Thyroid gland (tissue), 4 donors: ENCODE measurements around the gene SMKR1.

Experiments used
- POLR2A ChIP-seq, 2 donors: fragments of 450-650 bp; IDR thresholded peaks; one replicate each; pipeline ENCODE4 v1.6.1; 2017; ENCODE audit warnings: antibody characterized with exemption in 2 of 2, mild to moderate bottlenecking in 2 of 2, moderate library complexity in 1 of 2
- TF ChIP-seq, protein P1 (sequence below), 6 experiments: fragments of 200-600 bp in 3 of 6; fragments of 450-650 bp in 3 of 6; sonication (generic) in 3 of 6; IDR thresholded peaks; one replicate each; pipeline ENCODE4 v1.5.1; 2016 to 2019; ENCODE audit warnings: antibody characterized with exemption in 6 of 6, mild to moderate bottlenecking in 2 of 6, inconsistent platforms in 1 of 6, moderate library complexity in 1 of 6

DNA sequence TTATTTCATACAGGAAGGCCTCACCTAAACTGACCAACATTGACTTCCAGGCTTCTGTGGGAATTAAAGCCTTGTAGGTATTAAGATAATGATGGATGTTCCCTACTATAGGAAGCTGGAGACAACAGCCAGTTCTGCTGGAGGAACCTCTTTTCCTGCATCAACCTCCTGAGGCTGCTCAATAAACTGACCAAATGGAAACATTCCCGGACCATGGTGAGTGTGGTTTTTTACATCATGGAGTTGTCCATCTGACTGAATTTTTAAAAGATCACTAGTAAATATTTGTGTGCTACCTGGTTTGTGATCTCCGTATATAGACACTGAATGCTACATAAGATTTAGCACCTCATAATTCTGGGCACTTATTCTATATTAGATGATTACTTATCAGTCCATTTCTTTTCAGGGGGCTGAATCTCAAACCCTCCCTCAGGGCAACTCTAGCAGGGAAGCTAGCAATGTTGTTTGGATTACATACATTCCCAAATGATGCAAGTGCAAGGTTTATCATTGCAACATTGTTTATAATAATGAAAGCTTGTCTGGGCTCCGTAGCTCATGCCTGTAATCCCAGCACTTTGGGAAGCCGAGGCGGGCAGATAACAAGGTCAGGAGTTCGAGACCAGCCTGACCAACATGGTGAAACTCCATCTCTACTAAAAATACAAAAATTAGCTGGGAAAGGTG lies 21.5 kb upstream of the SMKR1 start:
- TF ChIP-seq, protein P1, sequence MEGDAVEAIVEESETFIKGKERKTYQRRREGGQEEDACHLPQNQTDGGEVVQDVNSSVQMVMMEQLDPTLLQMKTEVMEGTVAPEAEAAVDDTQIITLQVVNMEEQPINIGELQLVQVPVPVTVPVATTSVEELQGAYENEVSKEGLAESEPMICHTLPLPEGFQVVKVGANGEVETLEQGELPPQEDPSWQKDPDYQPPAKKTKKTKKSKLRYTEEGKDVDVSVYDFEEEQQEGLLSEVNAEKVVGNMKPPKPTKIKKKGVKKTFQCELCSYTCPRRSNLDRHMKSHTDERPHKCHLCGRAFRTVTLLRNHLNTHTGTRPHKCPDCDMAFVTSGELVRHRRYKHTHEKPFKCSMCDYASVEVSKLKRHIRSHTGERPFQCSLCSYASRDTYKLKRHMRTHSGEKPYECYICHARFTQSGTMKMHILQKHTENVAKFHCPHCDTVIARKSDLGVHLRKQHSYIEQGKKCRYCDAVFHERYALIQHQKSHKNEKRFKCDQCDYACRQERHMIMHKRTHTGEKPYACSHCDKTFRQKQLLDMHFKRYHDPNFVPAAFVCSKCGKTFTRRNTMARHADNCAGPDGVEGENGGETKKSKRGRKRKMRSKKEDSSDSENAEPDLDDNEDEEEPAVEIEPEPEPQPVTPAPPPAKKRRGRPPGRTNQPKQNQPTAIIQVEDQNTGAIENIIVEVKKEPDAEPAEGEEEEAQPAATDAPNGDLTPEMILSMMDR (IDR thresholded peaks at IDR 0.05): no peak
- no peak for TF ChIP-seq POLR2A (IDR thresholded peaks at IDR 0.05)
